Activated CD8-positive, alpha-beta memory T cell treated with anti-CD3 and anti-CD28 coated beads, Interleukin-2, amount 50 U/mL, for 1 hour (primary cell): ENCODE measurements around the gene SUFU.
"Not testable (repeated sequence)": the region's sequence is repeated elsewhere in the genome, so short reads cannot be mapped to it uniquely, and the experiment has no call there.

Experiments
- DNase-seq: peaks from one replicate; pipeline ENCODE4 v3.0.0-alpha.2; 2020; ENCODE audit errors: extremely low read depth

SUFU gene

GRCh38 chr10:102514487-102515311 is 10.9 kb downstream of the SUFU start:
- DNase-seq = no peak

GRCh38 chr10:102515724-102516123 is 12.0 kb downstream of the SUFU start:
- no peak for DNase-seq

- DNase-seq = no peak
Observed at GRCh38 chr10:102517553-102517952, 13.8 kb downstream of the SUFU start.

GRCh38 chr10:102519246-102519825 is 15.6 kb downstream of the SUFU start:
- DNase-seq = no peak

GRCh38 chr10:102522874-102523249 is 19.1 kb downstream of the SUFU start:
- DNase-seq = no peak

GRCh38 chr10:102523250-102524029 is 19.7 kb downstream of the SUFU start:
- no peak for DNase-seq

GRCh38 chr10:102524746-102525145 is 21.0 kb downstream of the SUFU start:
- no peak for DNase-seq

- no peak for DNase-seq
Observed at GRCh38 chr10:102527546-102527945, 23.8 kb downstream of the SUFU start.

- DNase-seq = no peak
Observed at GRCh38 chr10:102534333-102534732, 30.6 kb downstream of the SUFU start.

- DNase-seq = not testable (repeated sequence)
Observed at GRCh38 chr10:102534966-102535365, 31.2 kb downstream of the SUFU start.

- no peak for DNase-seq
Observed at GRCh38 chr10:102535481-102536147, 31.8 kb downstream of the SUFU start.

- no peak for DNase-seq
Observed at GRCh38 chr10:102537367-102537766, 33.6 kb downstream of the SUFU start.

- DNase-seq = no peak
Observed at GRCh38 chr10:102537948-102538347, 34.2 kb downstream of the SUFU start.

GRCh38 chr10:102538811-102539210 is 35.0 kb downstream of the SUFU start:
- DNase-seq = no peak

- DNase-seq = no peak
Observed at GRCh38 chr10:102540023-102540422, 36.3 kb downstream of the SUFU start.

GRCh38 chr10:102542800-102543418 is 39.1 kb downstream of the SUFU start:
- no peak for DNase-seq

GRCh38 chr10:102545265-102545871 is 41.6 kb downstream of the SUFU start:
- no peak for DNase-seq

GRCh38 chr10:102545997-102546396 is 42.2 kb downstream of the SUFU start:
- DNase-seq = no peak

GRCh38 chr10:102546606-102547320 is 43.0 kb downstream of the SUFU start:
- DNase-seq = no peak

- no peak for DNase-seq
Observed at GRCh38 chr10:102549549-102549948, 45.8 kb downstream of the SUFU start.
